Glomerular visceral epithelial cell (primary cell): ENCODE data around the gene CLEC2D.
A peak's percentile ranks its signal among the peaks of the same experiment; 100 is the strongest.
"Not testable (repeated sequence)": the region's sequence is repeated elsewhere in the genome, so short reads cannot be mapped to it uniquely, and the experiment has no call there.

ENCODE experiments used
- DNase-seq: peaks from one replicate; pipeline ENCODE4 v3.0.0-alpha.2; 2016; ENCODE audit errors: extremely low spot score

The CLEC2D gene, protein sequence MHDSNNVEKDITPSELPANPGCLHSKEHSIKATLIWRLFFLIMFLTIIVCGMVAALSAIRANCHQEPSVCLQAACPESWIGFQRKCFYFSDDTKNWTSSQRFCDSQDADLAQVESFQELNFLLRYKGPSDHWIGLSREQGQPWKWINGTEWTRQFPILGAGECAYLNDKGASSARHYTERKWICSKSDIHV

DNA sequence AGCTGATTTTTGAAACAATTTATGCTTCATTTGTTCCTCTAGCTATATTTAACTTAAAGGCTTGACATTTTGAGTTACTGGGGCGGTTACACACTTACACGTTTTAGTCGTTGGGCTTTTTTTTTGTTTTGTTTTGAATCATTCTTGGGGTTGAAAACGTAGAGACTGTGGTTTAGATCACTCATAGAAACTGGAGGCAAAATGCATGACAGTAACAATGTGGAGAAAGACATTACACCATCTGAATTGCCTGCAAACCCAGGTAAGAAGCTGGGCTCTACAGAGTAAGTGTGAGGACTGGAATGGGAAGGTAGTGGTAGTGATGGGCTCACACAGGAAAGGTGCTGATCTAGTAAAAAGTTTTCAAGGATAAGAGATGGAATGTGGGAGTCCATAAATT is at the start of gene CLEC2D:
TSS of gene CLEC2D (plus strand) at position 180 of the 400 bp plus-strand sequence. CDS start at position 202, 22 bp downstream.
- no peak for DNase-seq

DNA sequence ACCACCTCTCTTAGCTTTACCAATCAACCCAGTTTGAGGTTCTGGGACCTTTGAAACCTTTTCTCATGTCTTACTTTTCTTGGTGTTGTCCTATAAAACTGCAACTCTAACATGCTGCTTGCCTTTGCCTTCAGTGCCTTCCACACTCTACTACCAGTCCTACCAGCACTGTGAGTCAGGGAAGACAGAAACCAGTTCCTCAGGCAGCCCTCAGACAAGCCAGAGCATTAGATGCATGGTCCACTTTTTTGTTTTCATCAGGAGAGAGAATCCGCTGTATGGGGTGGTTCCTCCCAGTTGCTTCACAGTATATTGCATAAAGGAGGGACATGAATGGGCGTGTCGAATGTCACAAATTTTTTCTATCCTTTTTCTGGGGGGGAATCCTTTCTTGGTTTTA is 44.5 kb upstream of the CLEC2D start:
- no peak for DNase-seq

DNA sequence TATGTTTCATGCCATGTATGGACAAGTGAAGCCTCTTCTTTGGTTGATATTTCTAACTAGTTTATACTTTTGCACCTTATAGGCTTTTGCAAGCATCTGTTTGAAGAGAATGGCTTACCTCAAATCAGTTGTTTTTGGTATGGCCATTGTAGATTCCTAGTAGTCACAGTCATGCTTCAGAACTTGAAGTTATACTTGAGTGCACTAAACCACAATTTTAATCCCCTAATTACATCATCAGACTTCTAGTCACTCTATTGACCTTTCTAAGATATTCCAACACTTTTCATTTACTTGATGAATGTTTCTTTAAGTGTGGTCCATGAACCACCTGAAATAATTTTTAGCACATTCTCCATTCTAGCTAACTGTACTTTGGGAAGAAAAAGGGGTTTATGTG is 43.2 kb upstream of the CLEC2D start:
- DNase-seq = peak; percentile 50

DNA sequence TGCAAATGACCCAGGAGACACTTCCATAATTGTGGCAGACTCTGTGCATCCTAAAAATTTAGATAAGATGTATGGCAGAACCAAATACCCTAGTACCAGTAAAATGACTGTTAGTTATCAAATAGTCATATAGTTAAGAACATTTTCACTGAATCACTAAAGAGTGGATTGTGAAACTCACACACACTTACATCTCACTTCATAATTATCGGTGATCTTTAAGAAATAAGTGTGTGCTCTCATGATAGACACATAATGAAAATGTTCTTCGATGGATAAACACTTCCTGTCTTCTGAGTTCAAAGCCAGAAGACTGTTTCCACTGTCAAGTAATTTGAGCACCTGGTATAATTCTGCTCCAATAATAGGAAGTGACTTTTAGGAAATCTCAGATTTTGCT is 42.7 kb upstream of the CLEC2D start:
- DNase-seq = no peak

DNA sequence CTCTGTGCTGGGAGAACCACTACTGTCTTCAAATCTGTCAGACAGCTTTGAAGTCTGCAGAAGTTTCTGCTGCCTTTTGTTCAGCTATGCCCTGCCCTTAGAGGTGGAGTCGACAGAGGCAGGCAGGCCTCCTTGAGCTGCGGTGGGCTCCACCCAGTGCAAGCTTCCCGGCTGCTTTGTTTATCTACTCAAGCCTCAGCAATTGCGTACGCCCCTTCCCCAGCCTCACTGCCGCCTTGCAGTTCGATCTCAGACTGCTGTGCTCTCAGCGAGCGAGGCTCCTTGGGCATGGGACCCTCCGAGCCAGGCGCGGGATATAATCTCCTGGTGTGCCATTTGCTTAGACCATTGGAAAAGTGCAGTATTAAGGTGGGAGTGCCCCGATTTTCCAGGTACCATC is 36.7 kb upstream of the CLEC2D start:
- no peak for DNase-seq

DNA sequence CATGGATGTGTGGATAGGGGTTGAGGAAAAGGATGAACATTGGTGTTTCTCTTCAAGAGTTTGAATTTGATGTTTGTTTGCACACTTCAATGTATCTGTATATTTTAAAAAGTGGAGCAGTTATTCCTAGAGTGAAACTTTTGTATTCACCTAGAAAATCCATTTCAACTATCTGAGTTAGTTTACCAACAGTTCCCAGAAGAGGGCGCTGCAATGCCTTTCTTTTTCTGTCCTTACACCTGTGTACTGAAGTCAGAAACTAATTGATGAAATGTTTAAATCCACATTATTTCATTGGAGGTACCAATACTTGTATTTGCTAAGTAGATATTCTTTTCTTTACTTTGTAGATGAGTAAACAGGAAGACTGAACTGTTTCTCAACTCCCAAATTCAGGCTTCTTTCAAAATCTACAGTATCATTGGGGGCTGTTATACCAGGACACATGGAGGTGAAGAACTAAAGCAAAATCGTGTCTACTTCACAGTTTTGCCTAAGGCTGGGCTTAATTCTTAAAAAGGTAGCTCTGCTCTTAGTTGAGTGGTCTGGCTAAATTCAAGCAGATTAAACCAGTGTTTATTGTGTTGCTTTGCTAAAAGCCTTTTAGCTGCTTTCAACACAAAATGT is 35.2 kb upstream of the CLEC2D start:
- DNase-seq = peak; percentile 55

DNA sequence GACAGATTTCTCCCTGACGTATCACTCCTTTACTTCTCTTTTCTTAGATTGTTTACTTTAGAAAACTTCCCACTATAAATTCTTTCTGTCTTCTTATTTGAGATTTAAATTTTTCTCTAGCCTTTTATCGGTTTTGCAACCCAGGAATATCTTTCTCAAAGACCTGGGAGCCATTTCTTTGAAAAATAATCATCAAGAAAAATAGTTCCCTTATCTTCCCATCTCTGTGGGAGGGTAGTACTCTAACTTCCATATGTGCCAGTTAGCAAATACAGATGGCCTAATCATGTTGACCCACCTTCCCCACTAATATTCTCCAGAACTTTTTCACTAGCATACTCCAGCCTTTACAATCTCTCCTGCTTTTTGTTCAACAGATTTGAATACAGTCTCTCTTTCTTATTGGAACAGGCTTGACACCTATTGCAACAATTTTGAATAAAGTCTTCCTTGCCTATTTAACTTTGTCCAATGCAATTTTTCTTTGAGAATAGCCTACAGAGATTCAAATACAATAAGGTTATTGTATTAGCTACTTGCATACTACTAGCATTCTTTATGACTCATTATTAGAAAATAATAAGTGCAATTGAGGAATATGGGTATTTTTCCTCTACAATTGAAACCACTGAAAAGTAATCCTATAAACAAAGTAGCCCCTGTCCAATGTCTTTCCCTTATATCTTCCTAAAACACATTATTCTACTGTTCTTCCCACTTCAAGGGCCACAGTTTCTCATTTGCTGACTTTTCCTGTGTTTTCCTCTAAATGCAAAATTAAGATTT is 34.4 kb upstream of the CLEC2D start:
- no peak for DNase-seq

DNA sequence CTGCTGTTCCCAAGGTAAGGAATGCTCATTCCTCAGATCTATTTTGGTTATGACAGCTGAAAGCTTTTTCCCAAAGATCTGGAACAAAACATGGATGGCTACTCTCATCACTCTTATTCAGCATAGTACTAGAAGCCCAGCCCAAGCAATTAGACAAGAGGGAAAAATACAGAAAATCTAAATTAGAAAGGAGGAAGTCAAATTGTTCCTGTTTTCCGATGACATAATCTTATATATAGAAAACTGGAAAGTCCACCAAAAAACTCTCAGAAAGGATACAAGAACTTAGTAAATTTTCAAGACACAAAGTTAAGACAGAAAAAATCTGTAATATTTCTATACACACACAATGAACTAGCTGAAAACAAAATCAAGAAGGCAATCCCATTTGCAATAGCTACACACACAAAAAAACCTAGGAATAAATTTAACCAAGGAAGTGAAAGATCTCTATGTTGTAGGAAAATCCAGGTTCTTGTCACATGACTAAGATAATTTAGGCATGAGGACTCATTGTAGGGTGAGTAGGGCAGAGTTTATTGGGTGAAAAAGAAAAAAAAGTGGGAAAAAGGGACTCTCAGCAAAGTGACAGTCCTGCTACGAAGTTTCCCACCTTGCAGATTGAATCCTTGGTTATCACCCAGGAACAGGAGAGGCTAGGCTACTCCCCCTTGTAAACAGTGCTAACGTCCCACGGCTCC is 33.2 kb upstream of the CLEC2D start:
- DNase-seq = no peak

DNA sequence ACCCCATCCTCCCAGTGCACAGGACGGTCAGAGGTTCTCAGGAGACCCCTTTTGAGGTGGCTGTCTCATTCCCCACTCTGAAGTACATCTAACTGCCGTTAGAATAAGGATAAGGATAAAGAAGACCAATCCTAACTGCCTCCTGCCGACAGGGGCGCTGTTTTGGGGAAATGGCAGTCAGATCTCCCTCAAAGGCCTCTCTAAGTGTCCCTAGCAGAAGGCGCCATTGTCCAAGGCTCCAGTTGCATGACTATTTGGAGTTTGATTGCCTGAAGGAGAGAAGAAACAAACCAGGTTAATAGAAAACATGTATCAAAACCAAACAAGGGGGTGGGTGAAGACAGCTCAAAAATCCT is 32.7 kb upstream of the CLEC2D start:
- no peak for DNase-seq

DNA sequence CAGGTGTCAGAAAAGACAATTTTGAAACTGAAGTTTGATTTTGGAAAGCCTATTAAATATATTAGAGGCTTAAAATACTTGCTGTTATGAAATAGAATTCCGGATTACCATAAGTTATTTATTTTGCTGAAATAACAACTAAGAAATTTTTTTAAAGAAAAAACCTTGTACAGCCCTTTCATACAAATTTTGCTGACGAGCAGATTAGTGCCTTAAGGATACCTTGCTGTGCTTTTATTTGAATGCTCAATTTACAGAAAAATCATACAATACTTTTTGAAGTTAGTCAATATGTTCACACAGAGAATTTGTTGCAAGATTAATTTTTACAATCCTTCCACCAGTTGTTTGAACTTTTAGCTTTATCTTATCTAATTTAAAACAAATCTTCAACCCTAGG is 29.5 kb upstream of the CLEC2D start:
- no peak for DNase-seq

DNA sequence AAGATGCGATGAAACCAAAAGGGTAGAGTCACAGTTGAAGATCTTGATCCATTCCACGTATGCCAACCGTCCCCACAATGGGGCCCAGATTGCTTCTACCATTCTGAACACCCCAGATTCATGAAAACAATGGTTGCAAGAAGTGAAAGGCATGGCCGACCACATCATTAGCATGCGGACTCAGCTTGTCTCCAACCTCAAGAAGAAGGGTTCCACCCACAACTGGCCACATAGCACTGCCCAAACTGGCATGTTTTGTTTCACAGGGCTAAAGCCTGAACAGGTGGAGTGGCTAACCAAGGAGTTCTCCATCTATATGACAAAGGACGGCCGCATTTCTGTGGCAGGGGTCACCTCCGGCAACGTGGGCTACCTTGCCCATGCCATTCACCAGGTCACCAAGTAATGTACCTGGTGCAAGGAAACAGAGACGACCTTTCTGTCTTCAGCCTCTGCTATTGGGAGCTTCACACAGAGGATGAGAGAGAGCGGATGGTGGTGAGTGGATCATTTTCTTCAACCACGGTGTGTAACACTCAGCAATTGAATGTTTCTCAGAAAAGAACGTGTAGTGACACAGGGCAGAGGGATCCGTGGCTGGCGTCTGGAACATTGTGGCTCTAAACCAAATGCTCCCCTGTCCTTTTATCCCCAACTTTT is 26.8 kb upstream of the CLEC2D start:
- DNase-seq = no peak

DNA sequence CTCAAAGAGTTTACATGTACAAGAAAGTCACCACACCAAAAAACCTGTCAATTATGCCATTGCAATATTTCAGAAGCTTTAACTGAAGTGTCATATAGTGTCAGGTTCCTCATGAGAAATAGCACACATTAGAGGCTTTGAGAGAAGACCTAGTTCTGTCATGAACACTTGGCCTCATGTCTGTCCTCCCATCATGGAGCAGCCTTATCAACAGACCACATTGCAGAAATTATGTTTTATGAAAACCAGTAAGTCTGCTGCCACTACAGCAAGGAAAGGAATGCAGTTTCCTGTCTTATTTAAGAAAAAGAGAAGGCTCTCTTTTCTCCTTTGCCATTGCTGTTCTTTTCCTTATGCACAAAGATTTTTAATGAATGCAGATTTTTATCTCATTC is 26.2 kb upstream of the CLEC2D start:
- DNase-seq = no peak

DNA sequence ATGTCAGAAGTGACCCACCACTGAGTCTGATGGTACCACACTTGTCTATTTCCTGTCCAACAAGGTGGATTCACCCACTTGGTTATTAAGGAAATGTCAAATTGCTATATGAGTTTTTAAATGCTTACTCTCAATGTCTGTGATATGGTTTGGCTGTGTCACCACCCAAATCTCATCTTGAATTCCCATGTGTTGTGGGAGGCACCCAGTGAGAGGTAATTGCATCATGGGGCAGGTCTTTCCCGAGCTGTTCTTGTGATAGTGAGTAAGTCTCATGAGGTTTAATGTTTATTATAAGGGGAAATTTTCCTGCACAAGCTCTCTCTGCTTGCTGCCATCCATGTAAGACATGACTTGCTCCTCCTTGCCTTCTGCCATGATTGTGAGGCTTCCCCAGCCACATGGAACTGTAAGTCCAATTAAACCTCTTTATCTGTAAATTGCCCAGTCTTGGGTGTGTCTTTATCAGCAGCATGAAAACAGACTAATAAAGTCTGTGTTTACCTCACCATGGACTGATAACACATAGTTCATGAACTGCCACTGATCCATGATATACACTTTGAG is 24.4 kb upstream of the CLEC2D start:
- not testable (repeated sequence) for DNase-seq

DNA sequence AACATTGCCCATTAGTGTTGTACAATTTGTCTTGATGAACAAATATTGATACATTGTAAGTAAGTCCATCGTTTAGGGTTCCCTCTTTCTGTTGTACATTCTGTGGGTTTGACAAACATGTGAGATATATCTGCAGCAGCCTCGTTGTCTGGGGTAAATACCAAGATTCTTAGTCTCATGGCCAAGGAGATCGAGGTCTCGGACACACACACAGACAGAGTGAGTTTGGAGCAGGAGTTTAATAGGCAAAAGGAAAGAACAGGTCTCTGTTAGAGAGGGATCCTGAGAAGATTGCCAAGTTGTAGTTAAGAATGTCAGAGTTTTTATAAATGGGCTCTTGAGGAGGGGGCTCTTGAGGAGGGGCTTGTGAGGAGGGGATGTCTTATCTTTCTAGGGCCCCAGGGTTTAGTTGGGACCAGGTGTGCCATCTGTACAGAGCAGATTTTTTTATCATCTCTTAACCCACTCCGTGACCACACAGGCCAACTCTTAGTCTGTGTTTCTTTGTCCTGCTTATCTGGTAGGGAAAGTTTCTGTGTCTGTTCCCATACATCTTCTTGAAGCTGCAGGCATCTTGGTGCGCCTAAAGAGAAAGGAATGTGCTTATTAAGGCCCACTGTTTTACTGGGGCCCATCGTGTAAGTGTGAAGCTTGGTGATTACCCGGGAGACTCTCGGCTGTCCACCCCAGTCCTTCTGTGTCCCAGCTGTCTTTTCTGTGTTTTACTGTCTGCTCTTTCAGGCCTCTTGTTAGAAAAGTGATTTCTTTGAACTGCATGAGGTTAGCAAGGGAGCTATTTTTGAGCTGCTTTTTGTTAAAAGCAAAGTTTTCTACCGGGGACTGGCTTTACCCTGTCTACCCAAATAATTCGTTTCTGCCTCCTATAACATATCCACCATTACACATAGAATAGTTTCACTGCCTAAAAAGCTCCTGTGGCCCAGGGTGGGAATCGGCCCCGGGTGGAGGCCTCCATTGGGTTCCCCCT is 22.4 kb upstream of the CLEC2D start:
- DNase-seq = peak; percentile 27

DNA sequence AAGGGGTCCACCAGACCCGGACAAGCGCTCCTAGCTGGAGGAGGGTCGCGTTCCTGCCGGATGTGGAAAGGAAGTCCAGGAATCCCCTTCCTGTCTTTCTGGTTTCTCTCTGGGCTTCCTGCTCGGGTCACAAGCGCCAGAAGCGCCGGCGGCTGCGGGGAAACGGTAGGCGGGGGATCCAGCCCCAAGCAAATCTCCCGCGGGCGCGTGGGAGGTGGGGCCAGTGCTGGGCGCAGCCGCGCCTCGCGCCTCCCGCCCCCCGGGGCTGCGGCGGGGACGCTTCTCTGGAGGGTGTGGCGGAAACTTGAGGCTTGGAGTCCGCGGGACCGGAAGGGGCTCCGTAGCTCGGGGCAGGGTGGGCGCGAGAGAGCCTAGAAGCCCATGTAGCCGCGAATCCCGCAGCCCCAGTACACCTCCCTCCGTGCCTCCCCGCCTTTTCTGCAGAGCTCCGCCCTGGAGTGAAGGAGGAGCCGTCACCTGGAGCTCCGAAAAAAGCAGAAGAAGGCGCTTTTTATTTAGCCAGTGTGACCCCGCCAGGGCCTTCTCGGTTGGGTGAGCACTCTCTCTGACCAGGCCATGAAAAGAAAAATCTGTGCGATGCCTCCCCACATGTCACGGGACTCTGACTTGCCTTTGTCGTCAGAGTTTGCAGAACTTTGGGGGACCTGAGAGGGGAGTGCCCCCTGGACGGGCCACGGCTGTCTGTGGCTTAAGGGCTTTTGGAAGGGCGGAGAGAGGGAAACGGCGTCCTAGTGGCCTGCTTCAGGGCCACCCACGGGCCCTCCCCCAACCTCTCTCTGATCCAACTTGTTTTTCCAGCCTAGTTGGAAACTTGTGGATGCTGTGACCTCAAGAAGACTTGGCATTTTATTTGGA is 21.4 kb upstream of the CLEC2D start:
- DNase-seq = peak; percentile 87

DNA sequence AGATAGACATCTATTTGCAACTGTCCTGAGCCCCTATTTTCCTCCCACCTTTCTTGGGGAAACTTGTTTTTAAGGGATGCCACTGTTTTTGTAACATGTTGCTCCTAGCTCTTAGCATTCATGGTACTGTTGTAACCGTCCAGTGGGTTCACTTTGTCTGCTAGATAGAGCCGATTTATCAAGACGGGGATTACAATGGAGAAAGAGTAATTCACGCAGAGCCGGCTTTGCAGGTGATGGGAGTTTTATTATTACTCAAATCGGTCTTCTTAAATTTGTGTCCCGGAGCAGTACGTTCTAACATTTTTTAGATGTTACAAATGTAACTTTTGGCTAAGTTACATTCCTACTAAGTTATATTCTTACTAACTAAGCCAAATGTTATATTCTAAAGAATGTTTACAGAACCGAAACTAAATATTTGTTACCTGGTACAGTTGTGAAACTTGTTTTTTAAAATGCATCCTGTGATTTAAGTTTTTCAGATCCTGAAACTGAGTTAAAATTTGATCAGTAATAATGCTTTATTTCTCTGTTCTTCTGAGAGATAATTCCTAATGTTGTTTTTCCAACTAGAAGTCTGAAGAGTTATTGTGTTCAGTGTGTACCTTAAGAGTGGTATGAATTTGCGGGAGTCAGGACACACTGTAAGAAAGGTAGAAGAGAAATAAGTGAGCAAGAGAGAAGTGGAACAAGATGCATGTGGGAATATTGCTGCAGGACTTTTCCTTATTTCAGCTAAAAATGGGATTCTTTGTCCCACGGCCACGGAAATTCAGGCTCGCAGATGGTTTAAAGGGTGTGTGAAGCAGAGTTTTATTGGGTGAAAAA is 20.6 kb upstream of the CLEC2D start:
- no peak for DNase-seq

DNA sequence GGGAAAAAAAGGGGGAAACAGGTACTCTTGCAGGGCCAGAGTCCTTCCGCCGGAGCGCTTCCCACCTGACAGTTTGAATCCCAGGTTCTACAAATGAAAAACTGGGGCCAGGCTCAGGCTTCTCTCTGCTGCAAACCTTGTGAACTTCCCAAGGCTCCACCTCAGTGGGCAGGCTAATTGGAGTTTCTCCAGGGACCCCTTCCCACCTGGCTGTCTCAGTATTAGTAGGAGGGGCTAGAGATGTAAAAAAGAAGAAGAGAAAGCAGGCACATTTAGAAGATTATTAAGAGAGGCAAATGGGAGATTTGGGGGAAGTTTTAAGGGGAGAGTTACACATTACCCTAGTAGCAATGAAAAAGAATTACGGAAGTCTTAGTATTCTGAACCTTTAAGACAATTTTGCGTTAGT is 20.0 kb upstream of the CLEC2D start:
- peak; percentile 40 for DNase-seq

DNA sequence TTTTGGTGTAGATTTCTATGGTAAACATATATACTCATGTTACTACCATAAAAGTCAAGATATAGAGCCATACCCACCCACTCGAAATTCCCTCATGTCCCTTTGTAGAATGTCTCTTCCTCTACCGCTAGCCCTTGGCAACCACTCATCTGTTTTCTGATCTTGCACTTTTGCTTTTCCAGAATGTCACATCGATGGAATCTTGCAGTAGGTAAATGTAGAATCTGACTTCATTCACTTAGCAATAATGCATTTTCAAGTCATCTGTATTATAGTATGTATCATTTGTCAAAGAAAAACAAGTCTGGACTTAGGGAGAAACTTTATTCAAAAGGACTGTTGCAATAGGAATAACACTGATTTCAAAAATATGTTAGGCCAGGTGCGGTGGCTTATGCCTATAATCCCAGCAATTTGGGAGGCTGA is 19.3 kb upstream of the CLEC2D start:
- no peak for DNase-seq
